HG03135 (cell line): Measurements from ENCODE around the gene C15orf61.

ENCODE experiments used
- ATAC-seq: cut with Tn5 transposase; IDR thresholded peaks from one replicate; pipeline ENCODE4 v1.9.1; 2021; ENCODE audit warnings: mild to moderate bottlenecking, moderate library complexity; ENCODE audit not compliant: unreplicated experiment

Gene C15orf61

GRCh38 chr15:67512933-67513714, 7.8 kb upstream of the C15orf61 start:
- ATAC-seq = no peak

GRCh38 chr15:67515090-67515489, 5.8 kb upstream of the C15orf61 start:
- ATAC-seq = no peak

- ATAC-seq = no peak
These were observed 5.4 kb upstream of the C15orf61 start for GRCh38 chr15:67515557-67515956.

- ATAC-seq = no peak
These were observed 456 bp upstream of the C15orf61 start for GRCh38 chr15:67520321-67521028.

- ATAC-seq = no peak
These were observed 1.0 kb downstream of the C15orf61 start for GRCh38 chr15:67521783-67522568.

GRCh38 chr15:67523330-67523729, 2.4 kb downstream of the C15orf61 start:
- ATAC-seq = no peak

- no peak for ATAC-seq
These were observed 3.3 kb downstream of the C15orf61 start for GRCh38 chr15:67524235-67524634.

- no peak for ATAC-seq
These were observed 7.6 kb downstream of the C15orf61 start for GRCh38 chr15:67528513-67528912.

GRCh38 chr15:67531379-67531914, 10.5 kb downstream of the C15orf61 start:
- ATAC-seq = no peak

GRCh38 chr15:67533873-67534272, 12.9 kb downstream of the C15orf61 start:
- ATAC-seq = no peak

GRCh38 chr15:67534360-67534759, 13.4 kb downstream of the C15orf61 start:
- ATAC-seq = no peak

GRCh38 chr15:67537771-67538170, 16.8 kb downstream of the C15orf61 start:
- no peak for ATAC-seq

- ATAC-seq = peak; percentile 43
These were observed 21.8 kb downstream of the C15orf61 start, which contains the start of gene MAP2K5 for GRCh38 chr15:67542420-67543347. Gene MAP2K5, plus strand, starts transcription at chr15:67542703. Its CDS starts 633 bp downstream, at chr15:67543336.

GRCh38 chr15:67543348-67543718, 22.4 kb downstream of the C15orf61 start:
- ATAC-seq = no peak

GRCh38 chr15:67544475-67544874, 23.5 kb downstream of the C15orf61 start:
- ATAC-seq = no peak

GRCh38 chr15:67545864-67546263, 24.9 kb downstream of the C15orf61 start:
- no peak for ATAC-seq

- ATAC-seq = no peak
These were observed 26.1 kb downstream of the C15orf61 start for GRCh38 chr15:67547064-67547463.

GRCh38 chr15:67547836-67548235, 26.9 kb downstream of the C15orf61 start:
- no peak for ATAC-seq

- no peak for ATAC-seq
These were observed 27.4 kb downstream of the C15orf61 start for GRCh38 chr15:67548236-67548852.
